ENCODE results near the gene EEF1AKMT3. TPM values are rescaled to one million over a fixed set of nuclear protein-coding genes. Genes with fewer than 3 reads are reported as not detected.

The EEF1AKMT3 gene
- total RNA-seq, 1 donor from 2014 or later = 2.1 TPM

DNA sequence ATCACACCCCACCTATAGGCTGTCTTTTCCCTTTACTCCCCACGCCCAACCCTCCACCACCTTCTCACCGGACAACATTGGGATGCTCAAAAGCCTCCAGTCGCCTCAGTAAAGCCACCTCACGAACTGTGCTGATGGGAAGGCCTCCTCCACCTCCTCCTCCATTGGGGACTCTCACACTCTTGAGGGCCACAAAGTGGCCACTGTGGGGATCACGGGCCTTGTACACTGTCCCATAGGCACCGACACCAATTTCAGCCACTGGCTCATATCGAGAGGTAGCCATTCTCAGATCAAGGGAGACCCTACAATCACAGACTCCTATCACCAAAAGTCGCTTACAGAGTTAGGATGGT lies 21.0 kb upstream of the EEF1AKMT3 start:
- no peak for DNase-seq (ENCODE audit: low spot score in 2 of 2)
- no peaks in the 10 kb centered on the region for H3K27me3 ChIP-seq
- intact Hi-C loops (cut with DNase I) = loop anchor here (5.0 kb wide), 1 partner anchor 136 kb away; no protein-coding TSS in a partner anchor
- peak overlapping the region; percentile 89 for H3K27ac ChIP-seq
- TF ChIP-seq, protein P1, sequence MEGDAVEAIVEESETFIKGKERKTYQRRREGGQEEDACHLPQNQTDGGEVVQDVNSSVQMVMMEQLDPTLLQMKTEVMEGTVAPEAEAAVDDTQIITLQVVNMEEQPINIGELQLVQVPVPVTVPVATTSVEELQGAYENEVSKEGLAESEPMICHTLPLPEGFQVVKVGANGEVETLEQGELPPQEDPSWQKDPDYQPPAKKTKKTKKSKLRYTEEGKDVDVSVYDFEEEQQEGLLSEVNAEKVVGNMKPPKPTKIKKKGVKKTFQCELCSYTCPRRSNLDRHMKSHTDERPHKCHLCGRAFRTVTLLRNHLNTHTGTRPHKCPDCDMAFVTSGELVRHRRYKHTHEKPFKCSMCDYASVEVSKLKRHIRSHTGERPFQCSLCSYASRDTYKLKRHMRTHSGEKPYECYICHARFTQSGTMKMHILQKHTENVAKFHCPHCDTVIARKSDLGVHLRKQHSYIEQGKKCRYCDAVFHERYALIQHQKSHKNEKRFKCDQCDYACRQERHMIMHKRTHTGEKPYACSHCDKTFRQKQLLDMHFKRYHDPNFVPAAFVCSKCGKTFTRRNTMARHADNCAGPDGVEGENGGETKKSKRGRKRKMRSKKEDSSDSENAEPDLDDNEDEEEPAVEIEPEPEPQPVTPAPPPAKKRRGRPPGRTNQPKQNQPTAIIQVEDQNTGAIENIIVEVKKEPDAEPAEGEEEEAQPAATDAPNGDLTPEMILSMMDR (IDR thresholded peaks at IDR 0.05) = no peak
- H3K4me3 ChIP-seq = peak overlapping the region; percentile 70 to 77
- H3K36me3 ChIP-seq = peaks cover 20 to 37% of the 10 kb centered on the region in 2 donors
- H3K4me1 ChIP-seq = peaks cover 2 to 17% of the 10 kb centered on the region in 2 donors
- no peaks in the 10 kb centered on the region for H3K9me3 ChIP-seq

DNA sequence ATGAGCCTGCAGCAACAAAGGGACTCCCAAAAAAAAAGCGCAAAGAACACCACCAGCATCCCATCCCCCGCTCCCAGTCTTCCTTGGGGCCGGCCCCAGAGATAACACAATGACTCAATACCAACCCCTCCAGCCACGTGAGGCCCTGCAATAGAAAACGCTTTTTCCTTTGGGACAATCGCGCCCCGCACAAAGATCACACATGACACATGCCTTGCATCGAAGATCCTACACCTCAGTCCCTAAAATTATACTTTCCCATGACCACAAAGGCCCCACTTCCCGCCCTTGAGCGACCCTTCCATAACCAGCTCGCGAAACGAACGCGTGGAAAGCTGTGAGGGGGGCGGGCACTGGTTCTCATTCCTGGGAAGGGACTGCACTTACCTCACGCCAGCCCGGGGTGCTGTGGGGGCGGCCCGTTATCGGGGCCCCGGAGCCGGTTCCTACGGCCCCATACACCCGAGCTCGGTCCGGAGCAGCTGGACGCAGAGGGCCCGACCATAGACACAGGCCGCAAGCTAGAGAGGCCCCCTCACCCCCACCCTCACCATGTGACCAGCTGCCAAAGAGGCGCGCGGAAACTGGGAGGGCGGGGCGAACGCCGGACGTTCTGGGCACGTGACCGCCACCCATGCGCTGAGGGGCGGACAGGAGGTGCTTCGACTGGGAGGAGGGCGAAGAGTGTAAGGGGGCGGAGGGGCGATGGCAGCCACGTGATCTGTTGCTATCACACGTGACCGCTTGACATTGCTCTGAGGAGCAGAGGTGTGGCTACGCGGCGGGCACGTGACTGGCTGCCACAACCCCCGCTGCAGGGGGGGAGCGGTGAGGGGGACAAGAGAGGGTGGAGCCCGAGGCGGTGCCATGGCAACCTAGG lies 20.4 kb upstream of the EEF1AKMT3 start, which contains the start of gene CDK4:
TSS of gene CDK4 (minus strand) at position 523 of the 880 bp plus-strand sequence. CDS start 593 bp downstream, outside the sequence.
- Histone ChIP-seq H3K4me3 (peak within 1 kb of the TSS; percentile 70 to 77), H3K36me3 (peaks cover 20 to 33% of the 10 kb centered on the region in 2 donors), H3K9me3 (no peaks in the 10 kb centered on the region), H3K4me1 (peaks cover 2 to 17% of the 10 kb centered on the region in 2 donors), H3K27me3 (no peaks in the 10 kb centered on the region), H3K27ac (peak within 1 kb of the TSS; percentile 89)
- TF ChIP-seq, protein P1 (IDR thresholded peaks at IDR 0.05) = no peak
- intact Hi-C loops (cut with DNase I) = loop anchor here (1.0 to 5.0 kb wide), 3 partner anchors 8 to 135 kb away; no protein-coding TSS in a partner anchor
- peak; percentile 99 to 100 for DNase-seq (ENCODE audit: low spot score in 2 of 2)

GRCh38 chr12:57752668-57753000 lies 19.8 kb upstream of the EEF1AKMT3 start:
- Histone ChIP-seq H3K4me1 (peaks cover 2 to 17% of the 10 kb centered on the region in 2 donors), H3K4me3 (peak overlapping the region; percentile 34 to 70), H3K9me3 (no peaks in the 10 kb centered on the region), H3K27me3 (no peaks in the 10 kb centered on the region), H3K27ac (peak overlapping the region; percentile 29 to 53), H3K36me3 (peaks cover 13 to 27% of the 10 kb centered on the region in 2 donors)
- DNase-seq (ENCODE audit: low spot score in 2 of 2) = no peak
- intact Hi-C loops (cut with DNase I) = loop anchor here (1.0 to 5.0 kb wide), 3 partner anchors 8 to 135 kb away; no protein-coding TSS in a partner anchor
- TF ChIP-seq, protein P1 (IDR thresholded peaks at IDR 0.05) = no peak

DNA sequence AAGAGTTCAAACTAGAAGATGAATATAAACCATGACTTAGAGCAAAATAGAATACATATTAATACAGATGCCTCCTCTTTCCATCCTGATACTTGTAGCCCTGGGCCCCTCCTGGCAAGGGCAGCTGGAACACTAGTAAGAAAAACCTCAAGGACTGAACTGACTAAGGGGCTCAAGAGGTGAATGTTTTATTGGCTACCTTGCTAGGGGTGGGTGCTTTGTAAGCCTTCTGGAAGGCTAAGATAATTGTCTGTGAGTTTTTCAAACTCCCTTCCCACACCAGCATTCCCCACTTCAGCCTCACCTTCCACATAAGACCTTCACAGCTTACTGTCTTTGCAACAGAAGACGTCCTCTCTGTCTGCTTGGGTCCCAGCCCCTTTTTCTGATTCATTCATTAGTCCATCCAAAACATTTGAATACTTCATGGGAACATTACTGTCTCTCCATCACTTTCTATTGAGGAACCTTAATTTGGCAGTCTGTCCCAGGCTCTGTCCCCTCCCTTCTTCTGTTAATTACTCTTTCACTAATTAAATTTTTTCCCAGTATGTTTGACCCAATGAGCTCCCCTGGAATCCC lies 18.6 kb upstream of the EEF1AKMT3 start:
- Histone ChIP-seq H3K9me3 (no peaks in the 10 kb centered on the region), H3K4me1 (peaks cover 2 to 17% of the 10 kb centered on the region in 2 donors), H3K27me3 (no peaks in the 10 kb centered on the region), H3K4me3 (peak overlapping the region in 1 of 2 donors; percentile 93), H3K27ac (no peak overlapping the region), H3K36me3 (peaks cover 11 to 27% of the 10 kb centered on the region in 2 donors)
- intact Hi-C loops (cut with DNase I) = loop anchor here (5.0 kb wide), 1 partner anchor 133 kb away; no protein-coding TSS in a partner anchor
- no peak for DNase-seq (ENCODE audit: low spot score in 2 of 2)
- TF ChIP-seq, protein P1 (IDR thresholded peaks at IDR 0.05) = no peak

DNA sequence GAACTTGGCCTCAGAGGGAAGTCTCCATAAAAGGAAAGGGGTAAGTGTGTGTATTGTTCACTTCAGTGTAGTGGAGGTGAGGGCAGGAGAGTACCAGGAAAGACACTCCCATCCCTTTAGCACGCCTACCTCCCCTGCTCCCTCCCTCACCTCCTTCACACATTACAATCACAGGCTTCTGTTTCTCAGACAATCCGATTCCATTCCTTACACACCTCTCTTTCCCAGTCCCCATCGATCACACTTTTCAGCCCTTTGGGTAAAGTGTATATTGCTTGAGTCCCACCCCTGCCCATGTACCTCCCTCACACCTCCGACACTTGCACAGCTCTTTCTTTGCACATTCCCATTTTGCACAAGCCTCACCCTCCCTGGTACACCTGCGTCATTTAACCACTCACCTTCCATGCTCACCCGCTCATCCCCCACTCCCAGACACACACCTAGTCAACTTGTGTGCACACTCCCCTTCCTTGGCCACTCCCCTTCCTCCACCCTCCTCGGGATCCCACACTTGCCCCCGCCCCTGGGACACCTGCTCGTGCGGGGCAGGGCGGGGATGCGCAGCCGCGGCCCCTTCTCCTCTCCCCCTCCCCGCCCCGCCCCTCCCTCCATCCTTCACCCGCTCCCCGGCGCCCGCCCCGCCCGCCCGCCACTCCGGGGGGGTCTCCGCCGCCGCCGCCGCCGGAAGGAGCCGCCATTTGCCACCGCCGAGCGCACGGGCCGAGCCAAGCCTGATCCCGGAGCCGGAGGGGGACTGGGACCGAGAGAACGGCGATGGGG lies 17.8 kb upstream of the EEF1AKMT3 start, which contains the start of gene MARCHF9:
TSS of gene MARCHF9 (plus strand) at position 693 of the 783 bp plus-strand sequence. CDS start 426 bp downstream, outside the sequence.
- H3K9me3 ChIP-seq = no peaks in the 10 kb centered on the region
- peak within 1 kb of the TSS; percentile 89 to 93 for H3K4me3 ChIP-seq
- H3K27ac ChIP-seq = peak within 1 kb of the TSS in 1 of 2 donors; percentile 22
- H3K27me3 ChIP-seq = no peaks in the 10 kb centered on the region
- H3K36me3 ChIP-seq = peaks cover 10 to 22% of the 10 kb centered on the region in 2 donors
- peaks cover 2 to 17% of the 10 kb centered on the region in 2 donors for H3K4me1 ChIP-seq
- intact Hi-C loops (cut with DNase I) = loop anchor here (5.0 kb wide), 1 partner anchor 133 kb away; no protein-coding TSS in a partner anchor
- TF ChIP-seq, protein P1 (IDR thresholded peaks at IDR 0.05) = no peak
- peak in 1 of 2 donors; percentile 80 for DNase-seq (ENCODE audit: low spot score in 2 of 2)

All from ascending aorta (tissue), 2 donors.